Progenitor cell of endocrine pancreas (in vitro differentiated cells): Measurements from ENCODE around the gene HPS1. TPM values are rescaled to one million over a fixed set of nuclear protein-coding genes. Genes with fewer than 3 reads are reported as not detected.

Experiments used
- DNase-seq: peaks from one replicate; pipeline ENCODE4 v3.0.0; 2021; ENCODE audit warnings: low spot score; ENCODE audit not compliant: unreplicated experiment
- H3K27ac Mint-ChIP-seq: 2 replicates; pipeline ENCODE4 v1.8.0; 2021; ENCODE audit warnings: mild to moderate bottlenecking, moderate library complexity, mixed read lengths
- H3K27me3 Mint-ChIP-seq: 2 replicates; pipeline ENCODE4 v1.8.0; 2021; ENCODE audit warnings: mixed read lengths
- H3K36me3 Mint-ChIP-seq: 2 replicates; pipeline ENCODE4 v1.8.0; 2022; ENCODE audit warnings: mixed read lengths; ENCODE audit not compliant: insufficient read depth
- H3K4me1 Mint-ChIP-seq: 2 replicates; pipeline ENCODE4 v1.8.0; 2021; ENCODE audit warnings: low read depth, mixed read lengths
- H3K4me3 Mint-ChIP-seq: 2 replicates; pipeline ENCODE4 v1.8.0; 2021; ENCODE audit warnings: low read depth, mild to moderate bottlenecking, moderate library complexity, mixed read lengths
- H3K9me3 Mint-ChIP-seq: 2 replicates; pipeline ENCODE4 v1.8.0; 2021; ENCODE audit warnings: low read depth, mixed read lengths
- CTCF ChIP-seq: fragments of 200-600 bp; sonication (generic); IDR thresholded peaks from one replicate; pipeline ENCODE4 v1.5.0; 2021; ENCODE audit warnings: antibody characterized with exemption, mild to moderate bottlenecking; ENCODE audit not compliant: unreplicated experiment
- total RNA-seq: library from RNA; stranded (reverse); gene quantifications from 2 replicates; pipeline ENCODE4 v1.2.1, GENCODE V29; 2021

HPS1 gene
- total RNA-seq, 1 donor from 2014 or later, result 52.1 TPM

- Mint-ChIP-seq H3K4me1 (peaks cover 11% of the 10 kb centered on the region), H3K9me3 (peaks cover 9% of the 10 kb centered on the region), H3K4me3 (no peak overlapping the region), H3K27me3 (no peaks in the 10 kb centered on the region), H3K36me3 (peaks cover 10% of the 10 kb centered on the region), H3K27ac (peak overlapping the region; percentile 77)
- TF ChIP-seq CTCF, result no peak
- DNase-seq, result no peak
Measured at GRCh38 chr10:98404571-98405359, 42.0 kb downstream of the HPS1 start.

GRCh38 chr10:98403812-98404504 is 42.8 kb downstream of the HPS1 start:
- Mint-ChIP-seq H3K36me3 (peaks cover 10% of the 10 kb centered on the region), H3K4me1 (peaks cover 9% of the 10 kb centered on the region), H3K9me3 (peaks cover 9% of the 10 kb centered on the region), H3K4me3 (no peak overlapping the region), H3K27ac (no peak overlapping the region), H3K27me3 (no peaks in the 10 kb centered on the region)
- no peak for DNase-seq
- TF ChIP-seq CTCF, result no peak

- Mint-ChIP-seq H3K36me3 (peaks cover 10% of the 10 kb centered on the region), H3K4me3 (peak overlapping the region; percentile 21), H3K4me1 (peaks cover 9% of the 10 kb centered on the region), H3K27ac (peak overlapping the region; percentile 62), H3K9me3 (peaks cover 9% of the 10 kb centered on the region), H3K27me3 (no peaks in the 10 kb centered on the region)
- DNase-seq, result no peak
- TF ChIP-seq CTCF, result no peak
Measured at GRCh38 chr10:98402931-98403718, 43.6 kb downstream of the HPS1 start.

- H3K36me3 Mint-ChIP-seq, result peaks cover 10% of the 10 kb centered on the region
- no peak for TF ChIP-seq CTCF
- no peak overlapping the region for H3K4me3 Mint-ChIP-seq
- peak overlapping the region; percentile 62 for H3K27ac Mint-ChIP-seq
- peaks cover 9% of the 10 kb centered on the region for H3K9me3 Mint-ChIP-seq
- H3K27me3 Mint-ChIP-seq, result no peaks in the 10 kb centered on the region
- no peak for DNase-seq
- H3K4me1 Mint-ChIP-seq, result peaks cover 9% of the 10 kb centered on the region
Measured at GRCh38 chr10:98402478-98402877, 44.3 kb downstream of the HPS1 start.

GRCh38 chr10:98400482-98400881 is 46.3 kb downstream of the HPS1 start:
- Mint-ChIP-seq H3K4me1 (peaks cover 9% of the 10 kb centered on the region), H3K9me3 (peaks cover 9% of the 10 kb centered on the region)
- no peak for TF ChIP-seq CTCF

More at GRCh38 chr10:98400482-98400881, 46.3 kb downstream of the HPS1 start:
- no peak overlapping the region for H3K4me3 Mint-ChIP-seq
- H3K36me3 Mint-ChIP-seq, result peaks cover 11% of the 10 kb centered on the region
- H3K27me3 Mint-ChIP-seq, result no peaks in the 10 kb centered on the region
- DNase-seq, result no peak
- no peak overlapping the region for H3K27ac Mint-ChIP-seq
